ENCODE data around the gene CD19. TPM values are rescaled to one million over a fixed set of nuclear protein-coding genes. Genes with fewer than 3 reads are reported as not detected.

The CD19 gene
- total RNA-seq, 6 donors from 2014 or later, result 0.46 to 1.4 (median 0.89) TPM; not detected in 1

GRCh38 chr16:28902909-28903308 is 28.9 kb upstream of the CD19 start:
- ATAC-seq (ENCODE audit: low FRiP score in 2 of 2) (peak in 1 of 2 donors; percentile 10), DNase-seq (peak in 1 of 2 donors; percentile 57)
- Histone ChIP-seq H3K36me3 (peaks cover 0 to 40% (median 30%) of the 10 kb centered on the region in 4 donors), H3K4me1 (no peaks in the 10 kb centered on the region), H3K9me3 (no peaks in the 10 kb centered on the region), H3K27me3 (no peaks in the 10 kb centered on the region), H3K27ac (no peak overlapping the region), H3K4me3 (no peak overlapping the region)
- no peak for TF ChIP-seq POLR2AphosphoS5 (IDR thresholded peaks at IDR 0.05)
- TF ChIP-seq POLR2A (IDR thresholded peaks at IDR 0.05), result no peak
- TF ChIP-seq CTCF (IDR thresholded peaks at IDR 0.05), result no peak
- TF ChIP-seq EP300 (IDR thresholded peaks at IDR 0.05), result no peak
- WGBS, 2 donors, result 53 to 66% methylated on average over 2 to 11 of the region's 11 CpGs

GRCh38 chr16:28903344-28904042 is 28.3 kb upstream of the CD19 start:
- Histone ChIP-seq H3K27ac (no peak overlapping the region), H3K9me3 (no peaks in the 10 kb centered on the region), H3K36me3 (peaks cover 0 to 45% (median 33%) of the 10 kb centered on the region in 4 donors), H3K4me1 (no peaks in the 10 kb centered on the region), H3K4me3 (no peak overlapping the region), H3K27me3 (no peaks in the 10 kb centered on the region)
- DNase-seq (peak in 1 of 2 donors; percentile 72), ATAC-seq (ENCODE audit: low FRiP score in 2 of 2) (no peak)
- TF ChIP-seq POLR2AphosphoS5 (IDR thresholded peaks at IDR 0.05) (no peak), CTCF (IDR thresholded peaks at IDR 0.05) (no peak), POLR2A (IDR thresholded peaks at IDR 0.05) (no peak), EP300 (IDR thresholded peaks at IDR 0.05) (no peak)
- WGBS, 2 donors, result 90 to 92% methylated on average over 17 to 29 of the region's 29 CpGs

GRCh38 chr16:28904363-28904762 is 27.4 kb upstream of the CD19 start:
- DNase-seq (peak in 1 of 2 donors; percentile 72), ATAC-seq (ENCODE audit: low FRiP score in 2 of 2) (no peak)
- Histone ChIP-seq H3K4me3 (no peak overlapping the region), H3K4me1 (no peaks in the 10 kb centered on the region), H3K27me3 (no peaks in the 10 kb centered on the region), H3K9me3 (no peaks in the 10 kb centered on the region), H3K36me3 (peaks cover 0 to 54% (median 35%) of the 10 kb centered on the region in 4 donors), H3K27ac (no peak overlapping the region)
- no peak for TF ChIP-seq CTCF (IDR thresholded peaks at IDR 0.05)
- WGBS, 2 donors, result 81 to 92% methylated on average over 6 to 11 of the region's 14 CpGs

- ATAC-seq (ENCODE audit: low FRiP score in 2 of 2), result peak in 1 of 2 donors; percentile 2
- Histone ChIP-seq H3K27me3 (no peaks in the 10 kb centered on the region), H3K4me1 (no peaks in the 10 kb centered on the region), H3K27ac (no peak overlapping the region), H3K4me3 (no peak overlapping the region), H3K36me3 (peaks cover 0 to 58% (median 36%) of the 10 kb centered on the region in 4 donors), H3K9me3 (no peaks in the 10 kb centered on the region)
- TF ChIP-seq POLR2AphosphoS5 (IDR thresholded peaks at IDR 0.05) (no peak), POLR2A (IDR thresholded peaks at IDR 0.05) (no peak), EP300 (IDR thresholded peaks at IDR 0.05) (no peak), CTCF (IDR thresholded peaks at IDR 0.05) (no peak)
- WGBS, 2 donors, result 93 to 94% methylated on average over 11 to 16 of the region's 16 CpGs
- DNase-seq, result peak in 1 of 2 donors; percentile 66
Observed at GRCh38 chr16:28904828-28905227, 26.9 kb upstream of the CD19 start.

Data from upper lobe of left lung (tissue), 6 donors.